ENCODE measurements around the gene FBP1.

FBP1 gene

GRCh38 chr9:94643741-94644140 lies 4.4 kb upstream of the FBP1 start:
- TF ChIP-seq ZNF274 (IDR thresholded peaks at IDR 0.05; ENCODE audit: low read depth, low read length) (no peak), SUZ12 (IDR thresholded peaks at IDR 0.05; ENCODE audit: extremely low read depth, insufficient read depth, insufficient read length) (no peak), YY1 (IDR thresholded peaks at IDR 0.05; ENCODE audit: insufficient read depth, insufficient read length) (no peak)
- DNase-seq (ENCODE audit: low read depth, low spot score): no peak

GRCh38 chr9:94643176-94643575 lies 3.9 kb upstream of the FBP1 start:
- H3K4me1 ChIP-seq (ENCODE audit: insufficient read depth, insufficient read length): peaks cover 14% of the 10 kb centered on the region
- DNase-seq (ENCODE audit: low read depth, low spot score): no peak
- no peak overlapping the region for H3K9ac ChIP-seq (ENCODE audit: insufficient read length, low read depth)
- no peak overlapping the region for H3K4me3 ChIP-seq (ENCODE audit: insufficient read length, low read depth)
- peaks cover 67% of the 10 kb centered on the region for H3K27me3 ChIP-seq (ENCODE audit: insufficient read depth, insufficient read length)
- H3K36me3 ChIP-seq (ENCODE audit: insufficient read depth, insufficient read length, low read length): no peaks in the 10 kb centered on the region
- no peaks in the 10 kb centered on the region for H3K9me3 ChIP-seq (ENCODE audit: insufficient read depth, low read length)
- TF ChIP-seq SUZ12 (IDR thresholded peaks at IDR 0.05; ENCODE audit: extremely low read depth, insufficient read depth, insufficient read length) (no peak), YY1 (IDR thresholded peaks at IDR 0.05; ENCODE audit: insufficient read depth, insufficient read length) (no peak), ZNF274 (IDR thresholded peaks at IDR 0.05; ENCODE audit: low read depth, low read length) (no peak)

More at GRCh38 chr9:94643741-94644140, 4.4 kb upstream of the FBP1 start:
- no peaks in the 10 kb centered on the region for H3K36me3 ChIP-seq (ENCODE audit: insufficient read depth, insufficient read length, low read length)
- peaks cover 17% of the 10 kb centered on the region for H3K4me1 ChIP-seq (ENCODE audit: insufficient read depth, insufficient read length)
- H3K9ac ChIP-seq (ENCODE audit: insufficient read length, low read depth): no peak overlapping the region
- no peak overlapping the region for H3K4me3 ChIP-seq (ENCODE audit: insufficient read length, low read depth)
- no peaks in the 10 kb centered on the region for H3K9me3 ChIP-seq (ENCODE audit: insufficient read depth, low read length)
- H3K27me3 ChIP-seq (ENCODE audit: insufficient read depth, insufficient read length): peaks cover 61% of the 10 kb centered on the region

- peaks cover 74% of the 10 kb centered on the region for H3K27me3 ChIP-seq (ENCODE audit: insufficient read depth, insufficient read length)
- no peak overlapping the region for H3K9ac ChIP-seq (ENCODE audit: insufficient read length, low read depth)
- DNase-seq (ENCODE audit: low read depth, low spot score): no peak
- no peak overlapping the region for H3K4me3 ChIP-seq (ENCODE audit: insufficient read length, low read depth)
- no peaks in the 10 kb centered on the region for H3K36me3 ChIP-seq (ENCODE audit: insufficient read depth, insufficient read length, low read length)
- TF ChIP-seq YY1 (IDR thresholded peaks at IDR 0.05; ENCODE audit: insufficient read depth, insufficient read length) (no peak), ZNF274 (IDR thresholded peaks at IDR 0.05; ENCODE audit: low read depth, low read length) (no peak), SUZ12 (IDR thresholded peaks at IDR 0.05; ENCODE audit: extremely low read depth, insufficient read depth, insufficient read length) (no peak)
- peaks cover 12% of the 10 kb centered on the region for H3K4me1 ChIP-seq (ENCODE audit: insufficient read depth, insufficient read length)
- no peaks in the 10 kb centered on the region for H3K9me3 ChIP-seq (ENCODE audit: insufficient read depth, low read length)
Observed at GRCh38 chr9:94642501-94642900, 3.2 kb upstream of the FBP1 start.

- H3K4me3 ChIP-seq (ENCODE audit: insufficient read length, low read depth): peak overlapping the region; percentile 42
- no peak for TF ChIP-seq ZNF274 (IDR thresholded peaks at IDR 0.05; ENCODE audit: low read depth, low read length)
- no peak for TF ChIP-seq SUZ12 (IDR thresholded peaks at IDR 0.05; ENCODE audit: extremely low read depth, insufficient read depth, insufficient read length)
- TF ChIP-seq YY1 (IDR thresholded peaks at IDR 0.05; ENCODE audit: insufficient read depth, insufficient read length): no peak
- peak overlapping the region; percentile 53 for H3K9ac ChIP-seq (ENCODE audit: insufficient read length, low read depth)
- H3K27me3 ChIP-seq (ENCODE audit: insufficient read depth, insufficient read length): peaks cover 94% of the 10 kb centered on the region
- no peaks in the 10 kb centered on the region for H3K9me3 ChIP-seq (ENCODE audit: insufficient read depth, low read length)
- H3K36me3 ChIP-seq (ENCODE audit: insufficient read depth, insufficient read length, low read length): no peaks in the 10 kb centered on the region
- peaks cover 12% of the 10 kb centered on the region for H3K4me1 ChIP-seq (ENCODE audit: insufficient read depth, insufficient read length)
- DNase-seq (ENCODE audit: low read depth, low spot score): peak; percentile 51
Observed at GRCh38 chr9:94639999-94640376, 670 bp upstream of the FBP1 start.

GRCh38 chr9:94638335-94639060 lies 820 bp downstream of the FBP1 start:
- no peak for DNase-seq (ENCODE audit: low read depth, low spot score)
- H3K9ac ChIP-seq (ENCODE audit: insufficient read length, low read depth): peak overlapping the region; percentile 39
- no peaks in the 10 kb centered on the region for H3K9me3 ChIP-seq (ENCODE audit: insufficient read depth, low read length)
- no peak for TF ChIP-seq SUZ12 (IDR thresholded peaks at IDR 0.05; ENCODE audit: extremely low read depth, insufficient read depth, insufficient read length)
- no peak for TF ChIP-seq YY1 (IDR thresholded peaks at IDR 0.05; ENCODE audit: insufficient read depth, insufficient read length)
- TF ChIP-seq ZNF274 (IDR thresholded peaks at IDR 0.05; ENCODE audit: low read depth, low read length): no peak
- H3K4me3 ChIP-seq (ENCODE audit: insufficient read length, low read depth): peak overlapping the region; percentile 42
- peaks cover 12% of the 10 kb centered on the region for H3K4me1 ChIP-seq (ENCODE audit: insufficient read depth, insufficient read length)
- H3K36me3 ChIP-seq (ENCODE audit: insufficient read depth, insufficient read length, low read length): no peaks in the 10 kb centered on the region
- H3K27me3 ChIP-seq (ENCODE audit: insufficient read depth, insufficient read length): peaks cover 85% of the 10 kb centered on the region

GRCh38 chr9:94632737-94633136 lies 6.6 kb downstream of the FBP1 start:
- Histone ChIP-seq H3K9ac (ENCODE audit: insufficient read length, low read depth) (no peak overlapping the region), H3K4me3 (ENCODE audit: insufficient read length, low read depth) (no peak overlapping the region), H3K9me3 (ENCODE audit: insufficient read depth, low read length) (no peaks in the 10 kb centered on the region), H3K4me1 (ENCODE audit: insufficient read depth, insufficient read length) (peaks cover 6% of the 10 kb centered on the region), H3K36me3 (ENCODE audit: insufficient read depth, insufficient read length, low read length) (no peaks in the 10 kb centered on the region), H3K27me3 (ENCODE audit: insufficient read depth, insufficient read length) (peaks cover 28% of the 10 kb centered on the region)
- DNase-seq (ENCODE audit: low read depth, low spot score): no peak
- TF ChIP-seq ZNF274 (IDR thresholded peaks at IDR 0.05; ENCODE audit: low read depth, low read length) (no peak), YY1 (IDR thresholded peaks at IDR 0.05; ENCODE audit: insufficient read depth, insufficient read length) (no peak), SUZ12 (IDR thresholded peaks at IDR 0.05; ENCODE audit: extremely low read depth, insufficient read depth, insufficient read length) (no peak)

- no peak for TF ChIP-seq SUZ12 (IDR thresholded peaks at IDR 0.05; ENCODE audit: extremely low read depth, insufficient read depth, insufficient read length)
- no peak for DNase-seq (ENCODE audit: low read depth, low spot score)
Observed at GRCh38 chr9:94631599-94631998, 7.7 kb downstream of the FBP1 start.

More at GRCh38 chr9:94631599-94631998, 7.7 kb downstream of the FBP1 start:
- no peak overlapping the region for H3K4me3 ChIP-seq (ENCODE audit: insufficient read length, low read depth)
- H3K27me3 ChIP-seq (ENCODE audit: insufficient read depth, insufficient read length): peaks cover 17% of the 10 kb centered on the region
- H3K36me3 ChIP-seq (ENCODE audit: insufficient read depth, insufficient read length, low read length): no peaks in the 10 kb centered on the region
- H3K9ac ChIP-seq (ENCODE audit: insufficient read length, low read depth): no peak overlapping the region
- H3K4me1 ChIP-seq (ENCODE audit: insufficient read depth, insufficient read length): peaks cover 6% of the 10 kb centered on the region
- no peaks in the 10 kb centered on the region for H3K9me3 ChIP-seq (ENCODE audit: insufficient read depth, low read length)

Measured in NT2/D1 (cell line).